ENCODE measurements around the gene SLC6A7. TPM values are rescaled to one million over a fixed set of nuclear protein-coding genes. Genes with fewer than 3 reads are reported as not detected.

SLC6A7 gene
- total and polyA plus RNA-seq, 7 donors = 0.46 to 10.8 (median 0.60) TPM; not detected in 4

GRCh38 chr5:150244209-150244608 lies 54.3 kb downstream of the SLC6A7 start:
- Histone ChIP-seq H3K27me3 (no peaks in the 10 kb centered on the region), H3K36me3 (no peaks in the 10 kb centered on the region), H3K9me3 (no peaks in the 10 kb centered on the region), H3K4me1 (peaks cover 0 to 16% (median 13%) of the 10 kb centered on the region in 4 donors), H3K4me3 (no peak overlapping the region), H3K27ac (no peak overlapping the region)
- TF ChIP-seq EP300 (IDR thresholded peaks at IDR 0.05) = no peak
- no peak for TF ChIP-seq POLR2AphosphoS5 (IDR thresholded peaks at IDR 0.05)
- no peak for TF ChIP-seq CTCF (IDR thresholded peaks at IDR 0.05)
- TF ChIP-seq POLR2A (IDR thresholded peaks at IDR 0.05) = no peak
- intact Hi-C loops (cut with DNase I) = no loop called here
- WGBS, 2 donors = 49 to 83% methylated on average over 7 of the region's 7 CpGs
- no peak for DNase-seq

GRCh38 chr5:150245111-150245789 lies 55.4 kb downstream of the SLC6A7 start:
- Histone ChIP-seq H3K4me3 (peak overlapping the region in 1 of 4 donors; percentile 4), H3K27ac (peak overlapping the region in 2 of 4 donors; percentile 14 to 31), H3K4me1 (peaks cover 0 to 16% (median 13%) of the 10 kb centered on the region in 4 donors), H3K9me3 (no peaks in the 10 kb centered on the region), H3K27me3 (no peaks in the 10 kb centered on the region), H3K36me3 (no peaks in the 10 kb centered on the region)
- DNase-seq = no peak
- intact Hi-C loops (cut with DNase I) = no loop called here
- WGBS, 2 donors = 70 to 75% methylated on average over 18 of the region's 18 CpGs
- TF ChIP-seq POLR2A (IDR thresholded peaks at IDR 0.05) (no peak), POLR2AphosphoS5 (IDR thresholded peaks at IDR 0.05) (peak in 2 of 4 donors; percentile 16 to 55)

GRCh38 chr5:150245808-150246207 lies 55.9 kb downstream of the SLC6A7 start:
- WGBS, 2 donors = 80 to 87% methylated on average over 3 of the region's 3 CpGs
- no peak for TF ChIP-seq POLR2AphosphoS5 (IDR thresholded peaks at IDR 0.05)
- no peak for TF ChIP-seq EP300 (IDR thresholded peaks at IDR 0.05)
- no peak for TF ChIP-seq CTCF (IDR thresholded peaks at IDR 0.05)
- no peak for TF ChIP-seq POLR2A (IDR thresholded peaks at IDR 0.05)
- Histone ChIP-seq H3K36me3 (no peaks in the 10 kb centered on the region), H3K27ac (peak overlapping the region in 2 of 4 donors; percentile 14 to 31), H3K9me3 (no peaks in the 10 kb centered on the region), H3K4me1 (peaks cover 0 to 16% (median 13%) of the 10 kb centered on the region in 4 donors), H3K4me3 (peak overlapping the region in 1 of 4 donors; percentile 4), H3K27me3 (no peaks in the 10 kb centered on the region)
- intact Hi-C loops (cut with DNase I) = no loop called here
- no peak for DNase-seq

GRCh38 chr5:150246429-150246828 lies 56.6 kb downstream of the SLC6A7 start:
- H3K4me3 ChIP-seq = no peak overlapping the region
- no peak overlapping the region for H3K27ac ChIP-seq
- H3K36me3 ChIP-seq = no peaks in the 10 kb centered on the region
- intact Hi-C loops (cut with DNase I) = no loop called here
- no peak for TF ChIP-seq CTCF (IDR thresholded peaks at IDR 0.05)
- TF ChIP-seq POLR2AphosphoS5 (IDR thresholded peaks at IDR 0.05) = no peak
- H3K4me1 ChIP-seq = peaks cover 0 to 16% (median 13%) of the 10 kb centered on the region in 4 donors
- no peaks in the 10 kb centered on the region for H3K9me3 ChIP-seq
- WGBS, 2 donors = 88 to 93% methylated on average over 5 of the region's 5 CpGs
- no peaks in the 10 kb centered on the region for H3K27me3 ChIP-seq
- DNase-seq = no peak

GRCh38 chr5:150246835-150247234 lies 57.0 kb downstream of the SLC6A7 start:
- WGBS, 2 donors = 70 to 89% methylated on average over 5 of the region's 5 CpGs
- DNase-seq = no peak
- H3K36me3 ChIP-seq = no peaks in the 10 kb centered on the region
- peaks cover 0 to 16% (median 13%) of the 10 kb centered on the region in 4 donors for H3K4me1 ChIP-seq
- no peak overlapping the region for H3K27ac ChIP-seq
- no peaks in the 10 kb centered on the region for H3K27me3 ChIP-seq
- H3K9me3 ChIP-seq = no peaks in the 10 kb centered on the region
- TF ChIP-seq CTCF (IDR thresholded peaks at IDR 0.05) = no peak
- no peak for TF ChIP-seq POLR2AphosphoS5 (IDR thresholded peaks at IDR 0.05)
- no peak for TF ChIP-seq EP300 (IDR thresholded peaks at IDR 0.05)
- TF ChIP-seq POLR2A (IDR thresholded peaks at IDR 0.05) = no peak
- intact Hi-C loops (cut with DNase I) = no loop called here
- no peak overlapping the region for H3K4me3 ChIP-seq

Measured in sigmoid colon (tissue), 7 donors.